Liver (tissue), 3 donors: ENCODE data around the gene MFSD11.

Experiments used
- CTCF ChIP-seq: fragments of 150-350 bp; IDR thresholded peaks from 2 replicates; pipeline ENCODE4 v1.5.1; 2017; ENCODE audit warnings: improper control_type of control experiment, low read depth, low read length; ENCODE audit not compliant: missing input control
- GABPA ChIP-seq, 2 donors: IDR thresholded peaks in 1 of 2; conservative IDR thresholded peaks in 1 of 2; 2 replicates each; pipeline ENCODE4 v1.6.1; 2016; ENCODE audit warnings: antibody characterized with exemption in 2 of 2, mild to moderate bottlenecking in 1 of 2, moderate library complexity in 1 of 2
- RAD21 ChIP-seq, 2 donors: IDR thresholded peaks; 2 replicates each; pipeline ENCODE4 v1.6.1; 2016; ENCODE audit warnings: antibody characterized with exemption in 2 of 2, mild to moderate bottlenecking in 2 of 2
- REST ChIP-seq: IDR thresholded peaks from 2 replicates; pipeline ENCODE4 v1.6.1; 2016; ENCODE audit warnings: antibody characterized with exemption, mild to moderate bottlenecking
- TAF1 ChIP-seq: conservative IDR thresholded peaks from 2 replicates; pipeline ENCODE4 v1.6.1; 2016; ENCODE audit warnings: antibody characterized with exemption, mild to moderate bottlenecking
- donor health status: healthy.
- donor health status: healthy.

- TF ChIP-seq RAD21 (IDR thresholded peaks at IDR 0.05) (no peak), REST (no peak), CTCF (no peak), GABPA (IDR thresholded peaks at IDR 0.05 in 1 of 2, conservative IDR thresholded peaks at IDR 0.05 in 1 of 2) (no peak), TAF1 (no peak)
These were observed 47.0 kb downstream of the MFSD11 start for GRCh38 chr17:76784926-76785325.
